ENCODE measurements around the gene DIS3L2. TPM values are rescaled to one million over a fixed set of nuclear protein-coding genes. Genes with fewer than 3 reads are reported as not detected.
A peak's percentile ranks its signal among the peaks of the same experiment; 100 is the strongest.

The DIS3L2 gene
- total RNA-seq, 3 donors from 2014 or later: 28.5 to 43.0 (median 42.5) TPM

GRCh38 chr2:232345251-232345650 is 383.7 kb downstream of the DIS3L2 start:
- ATAC-seq: no peak
- Histone ChIP-seq H3K36me3 (ENCODE audit: low read depth) (no peaks in the 10 kb centered on the region), H3K9me3 (no peaks in the 10 kb centered on the region), H3K4me1 (ENCODE audit: low read depth) (no peaks in the 10 kb centered on the region), H3K4me3 (no peak overlapping the region)
- peak in 1 of 3 donors; percentile 20 for DNase-seq
- intact Hi-C loops (cut with DNase I, micrococcal nuclease): no loop called here
- TF ChIP-seq CTCF (IDR thresholded peaks at IDR 0.05): no peak

- H3K9me3 ChIP-seq: no peaks in the 10 kb centered on the region
- no peak for TF ChIP-seq CTCF (IDR thresholded peaks at IDR 0.05)
- H3K4me1 ChIP-seq (ENCODE audit: low read depth): peaks cover 4% of the 10 kb centered on the region
- intact Hi-C loops (cut with DNase I, micrococcal nuclease): no loop called here
- ATAC-seq: no peak
- H3K36me3 ChIP-seq (ENCODE audit: low read depth): no peaks in the 10 kb centered on the region
- no peak for DNase-seq
- no peak overlapping the region for H3K4me3 ChIP-seq
These were observed 385.9 kb downstream of the DIS3L2 start for GRCh38 chr2:232347369-232347768.

- intact Hi-C loops (cut with DNase I, micrococcal nuclease): no loop called here
- H3K36me3 ChIP-seq (ENCODE audit: low read depth): no peaks in the 10 kb centered on the region
- peaks cover 5% of the 10 kb centered on the region for H3K4me1 ChIP-seq (ENCODE audit: low read depth)
- H3K9me3 ChIP-seq: no peaks in the 10 kb centered on the region
- peak; percentile 95 for ATAC-seq
- peak; percentile 76 to 79 (median 78) for DNase-seq
- TF ChIP-seq CTCF (IDR thresholded peaks at IDR 0.05): no peak
- no peak overlapping the region for H3K4me3 ChIP-seq
These were observed 387.4 kb downstream of the DIS3L2 start for GRCh38 chr2:232348936-232349335.

- no peaks in the 10 kb centered on the region for H3K9me3 ChIP-seq
- H3K4me3 ChIP-seq: no peak overlapping the region
- no peaks in the 10 kb centered on the region for H3K36me3 ChIP-seq (ENCODE audit: low read depth)
- TF ChIP-seq CTCF (IDR thresholded peaks at IDR 0.05): no peak
- intact Hi-C loops (cut with DNase I, micrococcal nuclease): no loop called here
- peaks cover 5% of the 10 kb centered on the region for H3K4me1 ChIP-seq (ENCODE audit: low read depth)
- ATAC-seq (no peak), DNase-seq (peak in 1 of 3 donors; percentile 25)
These were observed 388.0 kb downstream of the DIS3L2 start for GRCh38 chr2:232349546-232349945.

GRCh38 chr2:232349946-232350635 is 388.6 kb downstream of the DIS3L2 start:
- no peak for TF ChIP-seq CTCF (IDR thresholded peaks at IDR 0.05)
- intact Hi-C loops (cut with DNase I, micrococcal nuclease): no loop called here
- no peak for ATAC-seq
- Histone ChIP-seq H3K4me3 (no peak overlapping the region), H3K36me3 (ENCODE audit: low read depth) (no peaks in the 10 kb centered on the region), H3K4me1 (ENCODE audit: low read depth) (peaks cover 5% of the 10 kb centered on the region), H3K9me3 (no peaks in the 10 kb centered on the region)
- peak in 2 of 3 donors; percentile 25 to 48 for DNase-seq

All from mucosa of descending colon (tissue), 3 donors.